GM12872 (cell line): ENCODE data around the gene ZNF541.

Source experiments
- TF ChIP-seq, protein P1 (sequence below): IDR thresholded peaks from 3 replicates; pipeline ENCODE4 v1.5.1; 2011; ENCODE audit warnings: low read depth, mild to moderate bottlenecking, low read length, moderate library complexity; ENCODE audit not compliant: insufficient read depth

ZNF541 gene, protein sequence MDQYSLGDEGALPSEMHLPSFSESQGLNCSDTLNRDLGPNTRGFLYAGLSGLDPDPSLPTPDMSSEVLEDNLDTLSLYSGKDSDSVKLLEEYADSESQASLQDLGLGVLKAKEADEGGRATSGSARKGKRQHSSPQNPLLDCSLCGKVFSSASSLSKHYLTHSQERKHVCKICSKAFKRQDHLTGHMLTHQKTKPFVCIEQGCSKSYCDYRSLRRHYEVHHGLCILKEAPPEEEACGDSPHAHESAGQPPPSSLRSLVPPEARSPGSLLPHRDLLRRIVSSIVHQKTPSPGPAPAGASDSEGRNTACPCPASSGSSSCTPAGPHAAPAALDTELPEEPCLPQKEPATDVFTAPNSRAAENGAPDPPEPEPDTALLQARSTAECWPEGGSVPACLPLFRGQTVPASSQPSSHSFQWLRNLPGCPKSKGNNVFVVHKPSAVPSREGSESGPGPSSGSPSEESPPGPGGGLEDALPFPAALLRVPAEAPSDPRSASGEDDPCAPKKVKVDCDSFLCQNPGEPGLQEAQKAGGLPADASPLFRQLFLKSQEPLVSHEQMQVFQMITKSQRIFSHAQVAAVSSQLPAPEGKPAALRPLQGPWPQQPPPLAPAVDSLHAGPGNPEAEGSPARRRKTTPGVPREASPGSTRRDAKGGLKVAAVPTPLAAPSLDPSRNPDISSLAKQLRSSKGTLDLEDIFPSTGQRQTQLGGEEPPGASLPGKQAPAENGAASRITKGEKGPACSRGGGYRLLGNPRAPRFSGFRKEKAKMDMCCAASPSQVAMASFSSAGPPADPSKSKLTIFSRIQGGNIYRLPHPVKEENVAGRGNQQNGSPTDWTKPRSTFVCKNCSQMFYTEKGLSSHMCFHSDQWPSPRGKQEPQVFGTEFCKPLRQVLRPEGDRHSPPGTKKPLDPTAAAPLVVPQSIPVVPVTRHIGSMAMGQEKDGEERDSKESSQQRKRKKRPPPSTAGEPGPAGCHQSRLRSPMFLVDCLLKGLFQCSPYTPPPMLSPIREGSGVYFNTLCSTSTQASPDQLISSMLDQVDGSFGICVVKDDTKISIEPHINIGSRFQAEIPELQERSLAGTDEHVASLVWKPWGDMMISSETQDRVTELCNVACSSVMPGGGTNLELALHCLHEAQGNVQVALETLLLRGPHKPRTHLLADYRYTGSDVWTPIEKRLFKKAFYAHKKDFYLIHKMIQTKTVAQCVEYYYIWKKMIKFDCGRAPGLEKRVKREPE (N-terminal part only)

DNA sequence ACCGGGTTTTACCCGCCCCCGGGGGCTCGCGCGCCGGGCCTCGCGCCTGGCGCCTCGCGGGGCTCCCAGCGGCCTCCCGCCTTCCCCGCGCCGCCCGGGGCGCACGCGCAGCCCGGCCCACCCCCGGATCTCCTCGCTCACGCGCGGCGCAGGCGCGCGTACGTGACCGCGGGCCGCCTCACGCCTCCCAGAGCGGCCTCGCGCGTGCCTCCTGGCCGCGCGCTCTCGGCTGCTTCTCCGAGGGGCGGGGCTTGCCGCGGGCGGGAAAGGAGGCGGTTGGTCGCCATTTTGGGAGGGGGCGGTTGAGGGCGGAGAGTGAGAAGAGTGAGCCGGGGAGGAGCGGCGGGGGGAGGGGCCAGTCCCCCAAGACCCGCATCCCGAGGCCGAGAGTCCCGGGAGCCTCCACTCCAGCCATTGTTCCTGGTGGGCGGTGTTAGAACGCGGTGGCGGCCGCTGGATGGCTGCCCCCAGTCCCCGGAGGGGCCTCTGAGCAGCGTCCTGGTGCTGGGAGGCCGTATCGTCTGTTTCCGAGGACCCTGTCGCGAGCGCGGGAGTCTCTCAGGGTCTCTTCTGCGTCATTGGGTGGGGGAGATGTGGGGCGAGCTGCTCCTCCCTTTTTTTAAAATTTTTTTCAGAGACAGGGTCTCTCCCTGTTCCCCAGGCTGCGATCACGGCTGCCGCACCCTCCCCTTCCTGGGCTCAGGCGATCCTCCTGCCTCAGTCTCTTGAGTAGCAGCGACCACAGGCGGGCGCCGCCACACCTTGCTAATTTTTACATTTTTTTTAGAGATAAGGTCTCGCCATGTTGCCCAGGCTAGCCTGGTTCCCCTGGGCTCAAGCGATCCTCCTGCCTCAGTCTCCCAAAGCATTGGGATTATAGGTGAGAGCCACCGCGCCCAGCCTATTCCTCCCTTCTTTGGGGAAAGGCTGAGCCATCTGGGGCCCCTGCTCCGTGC is at the start of gene ZNF541:
Gene ZNF541 (minus strand): TSS at position 78 of the 956 bp plus-strand sequence. CDS start 17,292 bp downstream, outside the sequence.
- TF ChIP-seq, protein P1, sequence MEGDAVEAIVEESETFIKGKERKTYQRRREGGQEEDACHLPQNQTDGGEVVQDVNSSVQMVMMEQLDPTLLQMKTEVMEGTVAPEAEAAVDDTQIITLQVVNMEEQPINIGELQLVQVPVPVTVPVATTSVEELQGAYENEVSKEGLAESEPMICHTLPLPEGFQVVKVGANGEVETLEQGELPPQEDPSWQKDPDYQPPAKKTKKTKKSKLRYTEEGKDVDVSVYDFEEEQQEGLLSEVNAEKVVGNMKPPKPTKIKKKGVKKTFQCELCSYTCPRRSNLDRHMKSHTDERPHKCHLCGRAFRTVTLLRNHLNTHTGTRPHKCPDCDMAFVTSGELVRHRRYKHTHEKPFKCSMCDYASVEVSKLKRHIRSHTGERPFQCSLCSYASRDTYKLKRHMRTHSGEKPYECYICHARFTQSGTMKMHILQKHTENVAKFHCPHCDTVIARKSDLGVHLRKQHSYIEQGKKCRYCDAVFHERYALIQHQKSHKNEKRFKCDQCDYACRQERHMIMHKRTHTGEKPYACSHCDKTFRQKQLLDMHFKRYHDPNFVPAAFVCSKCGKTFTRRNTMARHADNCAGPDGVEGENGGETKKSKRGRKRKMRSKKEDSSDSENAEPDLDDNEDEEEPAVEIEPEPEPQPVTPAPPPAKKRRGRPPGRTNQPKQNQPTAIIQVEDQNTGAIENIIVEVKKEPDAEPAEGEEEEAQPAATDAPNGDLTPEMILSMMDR = no peak

DNA sequence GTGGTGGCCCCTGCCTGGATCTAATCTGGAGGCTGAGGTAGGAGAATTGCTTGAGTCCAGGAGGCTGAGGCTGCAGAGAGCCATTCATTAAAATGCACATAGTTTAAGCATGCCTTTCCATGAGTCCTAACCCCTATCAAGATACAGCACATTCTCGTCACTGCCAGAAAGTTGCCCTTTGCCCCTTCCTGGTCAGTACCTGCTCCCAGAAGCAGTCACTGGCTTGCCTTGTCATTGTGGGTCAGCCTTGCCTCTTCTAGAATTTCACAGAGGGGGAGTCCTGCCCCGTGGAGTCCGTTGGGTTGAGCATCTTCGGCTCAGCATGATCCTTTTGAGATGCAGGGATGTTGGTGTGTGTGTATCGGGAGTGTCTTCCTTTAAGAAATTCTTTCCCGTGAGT is 46.8 kb upstream of the ZNF541 start:
- TF ChIP-seq, protein P1 = no peak

DNA sequence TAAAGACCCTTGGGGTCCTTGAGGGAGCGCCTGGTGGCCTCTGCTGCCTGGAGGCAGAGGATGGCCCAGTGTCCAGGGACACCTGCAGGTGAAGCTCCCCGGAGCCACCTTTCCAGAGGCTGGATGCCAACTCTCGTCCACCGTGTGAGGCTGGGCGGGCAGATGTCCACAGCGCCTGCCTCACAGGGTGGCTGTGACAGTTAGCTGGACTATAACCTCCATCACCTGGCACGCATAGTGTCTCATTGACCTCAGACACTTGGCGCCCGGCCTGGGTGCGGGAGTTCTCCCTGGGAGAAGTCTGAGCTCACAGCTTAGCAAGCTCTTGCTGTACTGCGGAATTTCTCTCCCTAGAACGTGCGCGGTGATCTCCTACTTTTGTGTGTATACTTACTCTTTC is 45.8 kb upstream of the ZNF541 start:
- TF ChIP-seq, protein P1 = no peak

DNA sequence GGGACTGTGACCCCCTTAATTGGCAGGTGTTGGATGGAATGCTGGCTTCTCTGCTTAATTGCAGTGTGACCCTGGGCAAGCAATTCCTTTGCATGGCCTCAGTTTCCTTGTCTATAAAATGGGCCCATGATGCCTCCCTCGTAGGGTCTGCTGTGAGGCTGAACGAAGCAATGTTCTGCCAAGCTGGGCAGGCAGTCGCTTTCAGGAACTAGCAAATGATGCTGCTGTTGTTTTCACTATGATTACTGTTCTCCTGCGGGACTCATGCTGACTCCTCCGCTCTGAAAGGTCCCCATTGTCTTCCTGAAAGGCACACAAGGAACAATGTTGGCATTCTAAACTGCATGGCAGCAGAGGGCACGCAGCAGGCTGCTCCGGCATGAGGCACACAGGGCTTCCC is 42.8 kb upstream of the ZNF541 start:
- TF ChIP-seq, protein P1 = no peak

DNA sequence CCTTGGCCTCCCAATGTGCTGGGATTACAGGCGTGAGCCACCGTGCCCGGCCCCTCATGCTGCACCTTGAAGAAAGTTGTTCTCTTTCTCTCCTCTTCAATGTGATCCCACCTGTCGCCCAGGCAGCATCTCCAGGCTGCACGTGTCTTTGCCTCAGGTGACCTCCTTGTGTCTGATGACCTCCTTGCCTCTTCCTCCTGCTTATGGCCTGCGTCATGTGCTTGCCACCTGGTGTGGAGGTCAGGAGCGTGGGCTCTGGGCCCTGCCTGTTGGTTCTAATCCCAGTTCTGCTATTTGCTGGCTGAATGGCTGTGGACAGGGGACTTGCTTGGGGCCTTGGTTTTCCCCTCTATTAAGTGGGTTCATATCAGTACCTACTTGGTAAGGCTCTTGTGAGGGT is 42.3 kb upstream of the ZNF541 start:
- TF ChIP-seq, protein P1 = no peak

DNA sequence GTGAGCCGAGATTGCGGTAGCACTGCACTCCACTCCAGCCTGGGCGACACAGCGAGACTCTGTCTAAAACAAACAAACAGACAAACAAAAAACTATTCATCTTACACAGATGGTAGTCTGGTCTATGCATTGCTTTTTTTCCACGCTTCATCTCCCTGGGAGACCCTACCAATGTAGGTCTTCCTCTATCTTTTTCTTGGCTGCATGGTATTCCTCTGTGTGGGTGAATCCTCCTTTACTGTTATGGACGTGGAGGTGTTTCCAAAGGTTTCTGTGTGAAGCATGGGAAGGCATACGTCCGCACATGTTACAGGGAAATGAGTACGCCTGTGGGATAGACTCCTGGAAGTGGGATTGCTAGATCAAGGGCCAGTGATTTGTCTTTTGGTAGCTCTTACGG is 41.6 kb upstream of the ZNF541 start:
- TF ChIP-seq, protein P1 = no peak
